ENCODE results near the gene NSUN4.
A peak's percentile ranks its signal among the peaks of the same experiment; 100 is the strongest.
"Not testable (repeated sequence)": the region's sequence is repeated elsewhere in the genome, so short reads cannot be mapped to it uniquely, and the experiment has no call there.

Gene NSUN4

DNA sequence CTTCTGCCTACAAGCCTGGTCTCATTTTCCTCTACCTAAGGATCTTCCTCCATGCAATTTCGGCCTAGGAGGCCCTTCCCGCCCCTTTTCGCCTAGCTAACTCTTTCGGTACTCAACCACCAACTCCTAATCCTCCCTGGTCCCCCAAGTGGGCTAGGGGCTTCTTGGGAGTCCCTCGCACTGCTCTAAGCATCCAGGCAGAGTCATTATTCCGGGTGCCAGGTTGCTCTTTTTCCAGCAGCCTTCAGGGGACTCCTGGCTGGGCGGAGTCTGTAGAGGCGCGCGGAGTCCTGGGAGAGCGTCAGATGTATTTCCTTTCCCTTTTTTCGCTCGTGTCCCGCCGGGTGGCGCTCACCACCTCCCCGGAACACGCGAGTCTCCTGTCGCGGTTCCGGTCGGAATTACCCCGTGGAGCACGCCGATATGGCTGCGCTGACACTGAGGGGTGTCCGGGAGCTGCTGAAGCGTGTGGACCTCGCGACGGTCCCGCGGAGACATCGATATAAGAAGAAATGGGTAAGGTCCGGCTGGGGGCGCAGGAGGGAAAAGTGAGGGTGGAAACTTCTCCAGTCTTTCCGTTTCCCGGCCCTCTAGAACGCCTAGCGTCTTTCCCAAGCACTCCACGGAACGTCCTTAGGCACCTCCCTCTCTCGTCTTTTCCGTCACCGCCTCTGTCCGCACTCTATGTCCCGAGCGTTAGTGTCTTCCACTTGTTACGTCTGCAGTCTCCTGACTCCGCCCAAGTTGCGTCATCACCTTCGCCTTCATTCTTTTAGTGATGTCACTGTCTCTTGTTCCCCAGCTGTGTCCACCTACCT, at the start of gene NSUN4:
Gene NSUN4 (plus strand): TSS at position 404 of the 818 bp plus-strand sequence. CDS start 20 bp downstream, at position 424.
- peak; percentile 97 for DNase-seq

DNA sequence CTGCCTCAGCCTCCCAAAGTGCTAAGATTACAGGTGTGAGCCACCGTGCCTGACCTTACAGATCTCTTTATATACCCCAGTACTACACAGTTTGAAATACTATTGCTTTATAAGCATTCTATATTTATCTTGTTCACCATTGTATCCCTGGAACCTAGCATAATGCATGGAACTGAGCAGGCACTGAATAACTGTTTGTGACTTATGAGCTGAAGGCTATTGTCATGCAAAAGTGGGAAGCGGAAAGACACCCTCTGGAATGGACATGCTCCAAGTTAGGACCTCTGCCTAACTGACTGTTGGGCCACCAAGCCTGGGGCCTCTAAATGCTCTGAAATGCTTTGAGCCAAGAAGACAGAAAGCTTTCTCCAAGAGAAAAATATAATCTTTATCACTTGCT, 45.3 kb upstream of the NSUN4 start:
- no peak for DNase-seq

DNA sequence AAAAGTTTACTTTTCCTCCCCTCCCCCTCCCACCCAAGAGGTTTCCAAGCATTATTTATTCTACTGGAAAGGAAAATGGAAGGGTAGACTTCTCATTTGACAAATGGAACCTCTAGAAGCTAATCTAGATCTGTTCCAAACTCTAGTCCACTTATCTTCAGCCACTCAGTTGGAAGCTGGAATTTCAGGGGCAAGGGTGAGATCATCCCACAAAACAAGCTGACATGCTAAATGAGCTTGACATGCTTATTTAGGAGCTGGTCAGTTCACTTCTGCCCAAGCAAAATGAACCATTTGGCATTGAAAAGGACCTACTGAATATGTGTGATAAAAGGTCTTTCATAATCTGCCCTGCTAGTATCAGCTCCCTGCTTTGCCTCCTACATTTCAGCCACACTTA, 42.2 kb upstream of the NSUN4 start:
- no peak for DNase-seq

DNA sequence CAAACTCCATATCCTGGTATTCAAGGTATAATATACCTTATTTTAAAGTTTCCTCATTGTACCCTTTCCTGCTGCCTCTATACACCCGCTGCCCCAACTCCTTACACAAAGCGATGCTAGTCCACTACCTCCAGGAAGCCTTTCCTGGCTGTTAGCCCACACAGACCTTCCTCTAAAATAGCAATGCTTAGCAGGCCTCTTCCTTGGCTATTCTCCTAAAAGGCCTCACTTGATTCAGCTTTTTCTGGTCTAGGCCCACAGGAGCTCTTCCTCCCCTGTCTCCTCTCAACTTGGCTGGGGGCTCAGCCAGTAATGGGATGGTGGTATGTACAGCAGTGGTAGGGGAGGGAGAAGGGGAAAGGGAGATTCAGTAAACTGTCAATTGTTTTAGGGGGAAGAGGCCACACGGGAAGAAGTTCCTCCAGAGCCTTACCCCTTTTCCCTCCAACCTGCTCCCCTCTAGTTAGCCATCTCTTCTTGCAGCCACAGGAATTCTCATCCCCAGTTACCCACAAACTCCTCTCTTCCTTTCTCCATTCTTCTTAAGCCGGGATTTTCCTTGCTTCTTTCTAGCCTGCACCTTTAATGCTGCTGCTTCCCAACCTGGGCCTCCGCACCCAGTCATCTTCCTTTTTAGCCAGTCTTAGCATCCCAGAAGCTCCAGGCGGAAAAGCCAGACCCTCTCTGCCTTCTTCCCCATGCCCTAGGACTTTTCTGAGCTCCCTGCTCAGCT, 39.8 kb upstream of the NSUN4 start:
- DNase-seq = no peak

DNA sequence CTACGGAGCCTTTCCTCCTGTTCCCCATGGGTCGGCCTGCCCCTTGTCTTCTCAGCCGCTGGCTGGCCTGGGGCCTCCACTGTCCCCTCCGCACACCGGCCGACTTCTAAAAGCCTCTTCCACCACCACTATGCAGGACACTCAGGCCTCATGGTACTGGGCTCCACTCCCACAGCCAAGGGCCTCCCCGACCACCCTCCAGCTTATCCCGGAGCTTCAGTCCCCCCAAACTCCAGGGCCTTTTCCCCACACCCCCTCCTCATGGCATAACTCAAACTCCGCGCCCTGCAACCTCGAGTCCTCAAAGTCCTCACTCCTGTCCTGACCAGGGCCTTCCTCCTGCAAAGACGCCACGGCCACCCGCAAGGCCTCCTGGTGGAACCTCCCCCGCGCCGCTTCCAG, 39.2 kb upstream of the NSUN4 start:
- DNase-seq = peak; percentile 16

DNA sequence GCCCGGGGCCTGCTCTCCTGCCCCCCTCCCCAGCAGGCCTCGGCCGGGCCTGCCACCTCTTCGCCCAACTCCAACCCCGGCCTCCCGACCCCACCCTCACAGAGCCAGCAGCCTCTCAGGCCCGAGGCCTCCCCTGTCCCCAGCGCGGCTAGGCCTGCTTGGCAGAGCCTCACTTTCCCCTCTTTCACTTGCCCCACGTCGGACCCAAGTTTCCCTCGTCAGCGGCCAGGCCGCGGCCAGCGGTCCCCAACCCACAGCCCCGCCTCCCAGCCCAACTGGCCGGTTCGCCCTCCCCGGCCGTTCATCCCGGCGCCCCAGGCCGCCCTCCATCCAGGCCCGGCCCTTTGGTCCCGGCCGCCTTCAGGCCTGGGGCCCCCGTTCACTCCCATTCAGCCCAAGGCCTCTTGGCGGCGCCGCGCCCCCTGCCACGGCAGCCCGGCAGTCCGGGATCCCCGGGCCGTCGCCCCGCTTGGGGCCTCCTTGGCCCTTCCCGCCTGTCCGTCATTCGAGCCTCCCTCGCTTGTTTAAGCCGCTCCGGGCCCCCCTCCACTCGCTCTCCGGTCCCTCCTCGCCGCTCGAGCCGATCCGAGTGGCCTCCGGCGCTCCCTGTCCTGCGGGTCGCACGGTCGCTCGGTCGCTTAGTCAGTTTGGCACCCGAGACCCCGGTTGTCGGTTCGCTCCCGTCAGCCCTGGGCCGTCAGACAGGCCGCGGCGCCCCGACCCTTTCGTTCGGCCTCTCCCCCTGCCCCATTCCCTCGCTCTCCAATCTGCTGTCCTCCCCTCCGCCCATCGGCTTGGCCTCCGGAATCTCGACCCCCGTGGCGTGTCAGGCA, 38.6 kb upstream of the NSUN4 start:
- DNase-seq = peak; percentile 11

DNA sequence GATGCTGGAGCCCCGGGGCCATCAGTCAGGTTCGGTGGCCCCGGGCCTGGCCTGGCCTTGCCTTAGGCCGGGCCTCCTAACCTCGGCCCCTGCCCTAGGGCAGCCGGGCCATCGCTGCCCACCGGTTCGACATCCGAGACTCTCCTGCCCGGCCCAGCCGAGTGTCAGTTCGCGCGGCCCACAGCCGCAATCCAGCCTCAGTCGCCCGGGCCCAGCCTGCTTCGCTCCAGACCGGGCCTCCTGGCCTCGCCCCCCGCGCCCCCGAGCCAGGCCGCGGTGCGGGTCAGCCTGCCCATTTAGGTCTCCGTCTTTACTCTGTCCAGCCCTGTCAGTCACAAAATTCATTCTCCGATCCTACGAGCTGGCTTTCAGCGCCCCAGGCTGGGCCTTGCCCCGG, 38.0 kb upstream of the NSUN4 start:
- no peak for DNase-seq

DNA sequence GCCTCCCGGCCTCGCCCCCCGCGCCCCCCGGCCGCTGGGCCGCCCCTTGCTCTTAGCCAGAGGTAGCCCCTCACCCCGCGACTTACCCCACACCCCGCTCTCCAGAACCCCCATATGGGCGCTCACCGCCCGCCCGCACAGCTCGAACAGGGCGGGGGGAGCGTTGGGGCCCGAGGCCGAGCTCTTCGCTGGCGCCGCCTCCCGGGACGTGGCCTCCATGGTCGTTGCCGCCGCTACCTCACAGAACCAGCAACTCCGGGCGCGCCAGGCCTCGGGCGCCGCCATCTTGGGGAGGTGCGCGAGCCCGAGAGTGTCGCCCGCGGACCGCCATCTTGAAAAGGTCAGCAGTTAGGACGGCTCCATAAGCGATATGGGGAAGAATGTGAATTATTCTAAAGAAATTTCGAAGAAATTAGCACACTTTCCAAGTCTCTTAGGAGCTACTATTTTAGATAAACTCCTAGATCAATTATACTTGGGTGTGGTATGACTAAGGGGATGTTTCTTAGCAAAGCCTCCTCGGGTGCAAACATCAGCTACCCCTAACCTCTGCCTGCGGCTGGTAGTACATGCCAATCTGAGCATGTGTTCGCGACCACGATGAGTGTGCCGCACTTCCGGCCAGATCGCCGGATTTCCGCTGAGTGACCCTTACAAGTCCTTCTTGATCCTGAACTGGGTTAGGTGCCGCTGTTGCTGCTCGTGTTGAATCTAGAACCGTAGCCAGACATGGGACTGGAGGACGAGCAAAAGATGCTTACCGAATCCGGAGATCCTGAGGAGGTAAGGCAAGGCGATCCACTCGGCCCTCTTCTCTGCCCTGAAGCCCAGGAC, 37.4 kb upstream of the NSUN4 start, which contains the start of the genes LRRC41 and UQCRH:
Gene LRRC41 (minus strand): TSS at position 579 of the 834 bp plus-strand sequence. CDS start 294 bp downstream, at position 285.
Gene UQCRH (plus strand): TSS at position 661 of the 834 bp plus-strand sequence. CDS start 69 bp downstream, at position 730.
- DNase-seq = peak; percentile 98

DNA sequence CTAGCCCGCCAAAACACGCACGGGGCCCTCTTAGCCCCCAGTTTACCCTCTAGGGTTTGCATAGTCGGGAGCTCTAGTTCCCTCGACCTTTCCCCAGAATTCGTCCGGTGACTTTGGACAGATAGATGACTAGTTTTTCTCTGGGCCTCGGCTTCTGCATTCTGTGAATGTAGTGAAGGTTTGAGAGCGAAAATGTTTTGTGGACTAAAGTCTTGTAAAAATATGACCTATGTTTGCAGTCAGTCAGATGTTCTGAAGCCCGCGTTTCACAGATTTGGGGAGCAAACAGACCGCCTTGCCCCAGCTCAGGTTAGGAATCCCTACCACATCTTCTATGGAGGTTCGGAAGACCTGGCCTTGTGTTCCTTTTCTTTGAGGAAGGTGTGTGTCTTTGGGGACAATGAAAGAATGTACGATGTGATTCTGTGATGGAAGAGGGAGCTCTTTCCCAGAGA, 36.7 kb upstream of the NSUN4 start:
- no peak for DNase-seq

DNA sequence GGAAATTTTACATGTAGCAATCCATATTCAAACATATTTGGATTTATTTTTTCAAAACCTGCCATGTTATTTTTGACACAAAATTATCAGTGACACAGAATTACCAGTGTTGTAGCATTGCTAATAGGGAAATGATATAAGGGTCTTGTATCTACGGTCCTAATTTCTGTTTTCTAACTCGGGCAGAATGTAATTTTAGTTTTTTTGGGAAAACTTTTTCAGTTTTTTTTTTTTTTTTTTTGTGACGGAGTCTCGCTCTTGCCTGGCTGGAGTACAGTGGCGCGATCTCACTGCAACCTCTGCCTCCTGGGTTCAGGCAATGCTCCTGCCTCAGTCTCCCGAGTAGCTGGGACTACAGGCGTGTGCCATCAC, 34.5 kb upstream of the NSUN4 start:
- DNase-seq = no peak

DNA sequence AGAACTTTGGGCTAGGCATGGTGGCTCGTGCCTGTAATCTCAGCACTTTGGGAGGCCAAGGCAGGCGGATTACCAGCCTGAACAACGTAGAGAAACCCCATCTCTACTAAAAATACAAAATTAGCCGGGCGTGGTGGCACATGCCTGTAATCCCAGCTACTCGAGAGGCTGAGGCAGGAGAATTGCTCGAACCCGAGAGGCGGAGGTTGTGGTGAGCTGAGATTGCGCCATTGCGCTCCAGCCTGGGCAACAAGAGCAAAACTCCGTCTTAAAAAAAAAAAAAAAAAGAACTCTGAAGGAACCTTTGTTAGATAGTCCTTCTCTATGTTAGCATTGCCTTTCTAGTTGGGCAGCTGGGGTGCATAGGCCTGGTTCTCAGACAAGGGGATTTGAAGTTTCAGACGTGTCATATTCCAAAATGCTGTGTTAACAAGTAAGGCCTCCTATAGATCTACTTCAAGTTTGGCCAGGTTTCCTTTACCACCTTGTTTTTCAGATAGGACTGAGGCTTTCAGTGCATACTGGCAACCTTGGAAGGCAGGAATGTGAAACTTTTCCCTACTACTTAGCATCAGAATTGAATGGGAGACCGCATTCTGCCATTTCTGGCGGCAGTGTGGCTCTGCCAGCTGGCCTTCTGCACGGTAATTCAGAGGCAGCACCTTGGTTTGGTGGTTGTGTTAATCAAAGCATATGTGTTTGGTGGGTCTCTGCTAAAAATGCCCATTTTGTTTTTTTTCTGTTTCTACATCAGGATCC, 31.0 kb upstream of the NSUN4 start:
- DNase-seq = no peak

DNA sequence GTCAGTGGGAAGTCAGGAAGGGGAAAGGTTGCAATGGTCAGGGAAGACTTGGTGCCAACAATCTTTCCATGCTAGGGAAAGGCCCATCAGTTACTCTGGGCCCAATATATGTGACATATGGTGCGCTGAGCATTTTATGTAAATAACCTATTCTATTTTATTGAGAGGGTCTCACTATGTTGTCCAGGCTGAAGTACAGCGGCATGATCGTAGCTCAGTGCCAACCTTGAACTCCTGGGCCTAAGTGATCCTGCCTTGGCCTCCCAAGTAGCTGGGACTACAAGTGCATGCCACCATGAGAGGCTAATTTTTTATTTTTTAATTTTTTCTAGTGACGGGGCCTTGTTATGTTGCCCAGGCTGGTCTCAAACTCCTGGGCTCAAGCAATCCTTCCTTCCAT, 30.3 kb upstream of the NSUN4 start:
- DNase-seq = no peak

DNA sequence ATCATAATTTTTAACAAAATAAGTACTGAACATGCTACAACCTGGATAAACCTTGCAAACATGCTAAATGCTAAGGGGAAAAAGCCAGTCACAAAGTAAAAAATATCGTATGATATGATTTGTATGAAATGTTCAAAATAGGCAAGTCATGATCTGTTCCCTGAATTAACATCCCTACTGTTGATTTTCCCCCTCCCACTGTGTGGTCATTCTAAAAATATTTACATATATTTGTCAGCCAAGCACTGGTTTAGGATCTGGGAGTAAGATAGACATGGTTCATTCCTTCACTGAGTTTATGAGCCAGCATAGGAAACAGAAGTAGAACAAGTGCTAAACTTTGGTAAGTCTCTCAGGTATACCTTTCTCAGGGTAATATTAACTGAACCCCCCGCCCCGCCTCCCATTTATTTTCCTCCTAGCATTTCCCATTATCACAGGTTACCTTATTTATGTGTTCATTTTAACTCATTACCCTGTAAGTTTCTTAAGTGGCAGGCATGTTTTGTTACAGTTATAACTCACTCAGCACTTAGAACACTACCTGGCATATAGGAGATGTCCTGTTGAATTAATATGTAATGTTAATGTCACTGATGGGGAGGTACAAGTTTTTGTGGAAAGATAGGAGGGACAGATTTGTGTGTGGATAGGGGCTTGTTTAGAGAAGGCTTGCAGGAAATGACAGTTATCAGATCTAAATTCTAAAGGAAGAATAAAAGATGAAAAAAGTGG, 24.8 kb upstream of the NSUN4 start:
- peak; percentile 38 for DNase-seq

DNA sequence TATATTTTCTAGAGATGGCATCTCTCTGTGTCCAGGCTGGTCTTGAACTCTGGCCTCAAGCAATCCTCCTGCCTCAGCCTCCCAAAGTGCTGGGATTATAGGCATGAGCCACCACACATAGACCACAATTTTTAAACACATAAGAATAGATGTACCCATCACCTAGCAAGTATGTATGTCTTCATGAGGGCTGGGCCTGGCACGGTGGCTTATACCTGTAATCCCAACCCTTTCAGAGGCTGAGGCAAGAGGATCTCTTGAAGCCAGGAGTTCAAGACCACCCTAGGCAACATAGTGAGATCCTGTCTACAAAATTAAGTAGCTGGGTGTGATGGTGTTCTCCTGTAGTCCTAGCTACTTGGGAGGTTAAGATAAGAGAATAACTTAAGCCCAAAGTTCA, 23.3 kb upstream of the NSUN4 start:
- DNase-seq = no peak

DNA sequence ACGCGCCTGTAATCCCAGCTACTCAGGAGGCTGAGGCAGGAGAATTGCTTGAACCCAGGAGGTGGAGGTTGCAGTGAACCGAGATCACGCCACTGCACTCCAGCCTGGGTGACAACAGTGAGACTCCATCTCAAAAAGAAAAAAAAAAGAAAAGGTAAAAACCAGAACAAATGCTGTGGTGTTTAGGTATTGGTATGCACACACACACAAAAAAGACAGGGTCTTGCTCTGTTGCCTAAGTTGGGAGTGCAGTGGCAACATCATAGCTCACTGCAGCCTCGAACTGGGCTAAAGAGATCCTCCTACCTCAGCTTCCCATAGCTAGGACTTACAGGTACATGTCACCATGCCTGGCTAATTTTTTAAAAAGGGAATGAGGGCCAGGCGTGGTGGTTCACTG, 21.3 kb upstream of the NSUN4 start:
- DNase-seq = not testable (repeated sequence)

DNA sequence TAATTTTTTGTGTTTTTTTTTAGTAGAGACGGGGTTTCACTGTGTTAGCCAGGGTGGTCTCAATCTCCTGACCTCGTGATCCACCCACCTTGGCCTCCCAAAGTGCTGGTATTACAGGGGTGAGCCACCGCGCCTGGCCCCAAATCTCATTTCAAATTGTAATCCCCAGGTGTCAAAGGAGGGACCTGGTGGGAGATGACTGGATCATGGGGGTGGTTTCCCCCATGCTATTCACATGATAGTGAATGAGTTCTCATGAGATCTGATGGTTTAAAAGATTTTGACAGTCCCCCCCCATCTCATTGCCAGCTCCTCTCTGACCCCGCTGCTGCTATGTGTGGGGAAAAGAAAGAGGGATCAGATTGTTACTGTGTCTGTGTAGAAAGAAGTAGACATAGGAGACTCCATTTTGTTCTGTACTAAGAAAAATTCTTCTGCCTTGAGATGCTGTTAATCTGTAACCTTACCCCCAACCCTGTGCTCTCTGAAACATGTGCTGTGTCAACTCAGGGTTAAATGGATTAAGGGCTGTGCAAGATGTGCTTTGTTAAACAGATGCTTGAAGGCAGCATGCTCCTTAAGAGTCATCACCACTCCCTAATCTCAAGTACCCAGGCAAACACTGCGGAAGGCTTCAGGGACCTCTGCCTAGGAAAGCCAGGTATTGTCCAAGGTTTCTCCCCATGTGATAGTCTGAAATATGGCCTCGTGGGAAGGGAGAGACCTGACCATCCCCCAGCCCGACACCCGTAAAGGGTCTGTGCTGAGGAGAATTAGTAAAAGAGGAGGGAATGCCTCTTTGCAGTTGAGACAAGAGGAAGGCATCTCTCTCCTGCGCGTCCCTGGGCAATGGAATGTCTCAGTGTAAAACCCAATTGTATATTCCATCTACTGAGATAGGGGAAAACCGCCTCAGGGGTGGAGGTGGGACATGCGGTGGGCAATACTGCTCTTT, 20.4 kb upstream of the NSUN4 start:
- DNase-seq = not testable (repeated sequence)

DNA sequence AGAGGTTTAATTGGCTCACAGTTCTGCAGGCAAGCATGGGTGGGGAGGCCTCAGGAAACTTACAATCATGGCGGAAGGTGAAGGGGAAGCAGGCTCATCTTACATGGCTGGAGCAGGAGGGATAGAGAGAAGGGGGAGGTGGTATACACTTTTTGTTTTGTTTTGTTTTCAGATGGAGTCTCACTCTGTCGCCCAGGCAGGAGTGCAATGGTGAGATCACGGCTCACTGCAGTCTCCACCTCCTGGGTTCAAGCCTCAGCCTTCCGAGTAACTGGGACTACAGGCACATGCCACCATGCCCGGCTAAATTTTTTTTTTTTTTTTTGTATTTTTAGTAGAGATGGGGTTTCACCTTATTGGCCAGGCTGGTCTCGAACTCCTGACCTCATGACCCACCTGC, 18.4 kb upstream of the NSUN4 start:
- not testable (repeated sequence) for DNase-seq

DNA sequence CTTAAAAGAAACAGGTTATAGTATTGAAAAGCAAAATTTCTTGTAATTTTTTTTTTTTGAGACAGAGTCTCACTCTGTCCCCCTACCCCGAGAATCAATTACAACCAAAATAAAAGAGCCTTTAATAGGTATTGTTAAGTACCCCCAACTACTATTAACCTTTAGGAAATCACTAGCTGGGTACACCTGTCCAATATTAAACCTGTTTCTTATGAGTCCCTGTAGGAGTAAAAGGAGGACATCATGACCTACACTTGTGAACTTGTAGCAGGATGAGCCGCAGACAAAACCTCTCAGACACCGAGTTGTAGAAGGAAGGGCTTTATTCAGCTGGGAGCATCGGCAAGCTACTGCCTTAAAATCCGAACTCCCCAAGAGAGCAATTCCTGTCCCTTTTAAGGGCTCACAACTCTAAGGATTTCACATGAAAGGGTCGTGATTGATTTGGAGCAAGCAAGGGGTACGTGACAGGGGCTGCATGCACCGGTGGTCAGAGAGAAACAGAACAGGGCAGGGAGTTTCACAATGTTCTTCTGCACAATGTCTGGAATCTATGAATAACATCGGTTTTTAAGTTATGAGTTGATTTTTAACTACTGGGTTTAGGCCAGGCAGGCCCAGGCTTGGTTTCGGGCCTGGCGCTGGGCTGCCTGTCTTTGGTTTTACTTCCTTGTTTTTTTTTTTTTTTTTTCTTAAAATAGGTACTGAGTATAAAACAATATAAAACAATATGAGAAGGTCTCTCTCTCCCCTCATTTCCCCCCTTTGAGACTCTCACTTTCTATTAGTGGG, 15.1 kb upstream of the NSUN4 start:
- not testable (repeated sequence) for DNase-seq

Data from kidney glomerular epithelial cell (primary cell).